OCI-LY7 (cell line): ENCODE results near the gene VPS35L.

ENCODE experiments used
- CTCF ChIP-seq: fragments of 200-600 bp; sonication (generic); conservative IDR thresholded peaks from 2 replicates; pipeline ENCODE4 v1.5.1; 2014; ENCODE audit warnings: mild to moderate bottlenecking, antibody characterized with exemption, low read length, moderate library complexity, mixed read lengths
- EZH2phosphoT487 ChIP-seq: fragments of 200-600 bp; sonication (generic); IDR thresholded peaks from 2 replicates; pipeline ENCODE4 v1.6.1; 2018; ENCODE audit warnings: low read depth, borderline replicate concordance, mild to moderate bottlenecking, mixed run types, antibody characterized with exemption, low read length, moderate library complexity, mixed read lengths

DNA sequence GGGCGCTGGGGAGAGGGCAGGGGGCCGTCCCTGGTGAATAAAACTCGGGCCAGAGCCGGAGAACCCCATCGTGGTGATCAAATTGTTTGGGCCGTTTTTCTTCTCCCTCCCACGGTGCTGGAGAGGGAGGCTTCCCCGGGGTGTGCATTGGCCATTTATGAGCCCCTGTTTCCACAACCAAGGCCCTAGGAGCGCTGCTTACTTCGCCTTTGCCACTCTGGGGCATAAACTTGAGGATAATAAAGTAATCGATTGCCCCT lies 31.2 kb upstream of the VPS35L start:
- TF ChIP-seq CTCF (no peak), EZH2phosphoT487 (no peak)
